ENCODE data around the gene FRS2. TPM values are rescaled to one million over a fixed set of nuclear protein-coding genes. Genes with fewer than 3 reads are reported as not detected.
"Not testable (repeated sequence)": the region's sequence is repeated elsewhere in the genome, so short reads cannot be mapped to it uniquely, and the experiment has no call there.

The FRS2 gene
- total RNA-seq, 4 donors from 2014 or later, result 27.4 to 159 (median 65.4) TPM

GRCh38 chr12:69601962-69602685 lies 131.9 kb downstream of the FRS2 start:
- H3K27ac ChIP-seq, result no peak overlapping the region
- H3K36me3 ChIP-seq, result no peaks in the 10 kb centered on the region
- no peak overlapping the region for H3K4me3 ChIP-seq
- DNase-seq, result no peak
- TF ChIP-seq CTCF (IDR thresholded peaks at IDR 0.05), result no peak
- TF ChIP-seq POLR2A (IDR thresholded peaks at IDR 0.05), result no peak
- H3K27me3 ChIP-seq, result no peaks in the 10 kb centered on the region
- intact Hi-C loops (cut with DNase I; ENCODE audit: low total_unique reads), result no loop called here
- no peaks in the 10 kb centered on the region for H3K4me1 ChIP-seq
- H3K9me3 ChIP-seq, result no peaks in the 10 kb centered on the region

GRCh38 chr12:69602954-69603353 lies 132.8 kb downstream of the FRS2 start:
- no peaks in the 10 kb centered on the region for H3K27me3 ChIP-seq
- intact Hi-C loops (cut with DNase I; ENCODE audit: low total_unique reads), result no loop called here
- H3K4me3 ChIP-seq, result no peak overlapping the region
- no peaks in the 10 kb centered on the region for H3K36me3 ChIP-seq
- DNase-seq, result no peak
- no peaks in the 10 kb centered on the region for H3K9me3 ChIP-seq
- no peak overlapping the region for H3K27ac ChIP-seq
- H3K4me1 ChIP-seq, result no peaks in the 10 kb centered on the region
- TF ChIP-seq POLR2A (IDR thresholded peaks at IDR 0.05) (no peak), CTCF (IDR thresholded peaks at IDR 0.05) (no peak)

- H3K4me1 ChIP-seq; intact Hi-C loops (cut with DNase I; ENCODE audit: low total_unique reads); H3K36me3 ChIP-seq; H3K9me3 ChIP-seq; H3K27me3 ChIP-seq; H3K4me3 ChIP-seq; H3K27ac ChIP-seq; DNase-seq: not testable (repeated sequence)
Observed at GRCh38 chr12:69603556-69603955, 133.4 kb downstream of the FRS2 start.

- H3K4me1 ChIP-seq, DNase-seq: not testable (repeated sequence)
Observed at GRCh38 chr12:69604275-69604674, 134.1 kb downstream of the FRS2 start.

GRCh38 chr12:69608114-69608513 lies 137.9 kb downstream of the FRS2 start:
- no peak overlapping the region for H3K4me3 ChIP-seq
- H3K27me3 ChIP-seq, result no peaks in the 10 kb centered on the region
- H3K36me3 ChIP-seq, result no peaks in the 10 kb centered on the region
- no peak for TF ChIP-seq POLR2A (IDR thresholded peaks at IDR 0.05)
- TF ChIP-seq CTCF (IDR thresholded peaks at IDR 0.05), result no peak
- intact Hi-C loops (cut with DNase I; ENCODE audit: low total_unique reads), result no loop called here
- no peak for DNase-seq
- H3K4me1 ChIP-seq, result no peaks in the 10 kb centered on the region
- H3K9me3 ChIP-seq, result no peaks in the 10 kb centered on the region
- H3K27ac ChIP-seq, result no peak overlapping the region

More at GRCh38 chr12:69604275-69604674, 134.1 kb downstream of the FRS2 start:
- intact Hi-C loops (cut with DNase I; ENCODE audit: low total_unique reads); H3K4me3 ChIP-seq; H3K36me3 ChIP-seq; H3K27ac ChIP-seq; H3K27me3 ChIP-seq; H3K9me3 ChIP-seq: not testable (repeated sequence)

GRCh38 chr12:69610126-69610525 lies 139.9 kb downstream of the FRS2 start:
- DNase-seq, result no peak
- Histone ChIP-seq H3K36me3 (no peaks in the 10 kb centered on the region), H3K4me3 (no peak overlapping the region), H3K9me3 (no peaks in the 10 kb centered on the region), H3K27ac (no peak overlapping the region), H3K27me3 (no peaks in the 10 kb centered on the region), H3K4me1 (no peaks in the 10 kb centered on the region)
- TF ChIP-seq POLR2A (IDR thresholded peaks at IDR 0.05) (no peak), CTCF (IDR thresholded peaks at IDR 0.05) (no peak)
- intact Hi-C loops (cut with DNase I; ENCODE audit: low total_unique reads), result no loop called here
